HepG2 (cell line): ENCODE measurements around the gene VCAN. TPM values are rescaled to one million over a fixed set of nuclear protein-coding genes. Genes with fewer than 3 reads are reported as not detected.

ENCODE experiments used
- ATAC-seq: fragments of 200-7000 bp; cut with Tn5 transposase; 3 replicates; pipeline ENCODE4 v1.9.1; 2020; ENCODE audit warnings: mild to moderate bottlenecking, moderate library complexity
- BruUV-seq: library from RNA; stranded (reverse); fragments of 400-500 nt; replicated peaks from 2 replicates; lab custom pipeline; 2021; lab: Mats Ljungman, UMichigan
- CTCF ChIA-PET: fragments of 300-600 bp; formaldehyde crosslinking; extraction: SDS; loops from one replicate; lab custom pipeline; 2021; ENCODE audit warnings: low total read pairs, inconsistent platforms, low intra/inter-chr PET ratio; lab: Yijun Ruan, JAX
- POLR2A ChIA-PET: fragments of 350-600 bp; sonication (Branson Sonifier 250); formaldehyde crosslinking; loops from one replicate; lab custom pipeline; 2020; ENCODE audit warnings: antibody characterized with exemption, inconsistent platforms; lab: Yijun Ruan, JAX
- DNase-seq: peaks from one replicate; pipeline ENCODE4 v3.0.0-alpha.2; 2015; ENCODE audit warnings: low spot score
- FAIRE-seq: peaks from 3 replicates; lab custom pipeline; 2011; peaks lifted over from hg19 to GRCh38; lab: Jason Lieb, UNC
- H2AFZ ChIP-seq: one replicate; pipeline ENCODE4 v1.6.1; 2011; ENCODE audit warnings: low read length, inconsistent platforms
- H3K27ac ChIP-seq: fragments of 300-600 bp; 3 replicates; pipeline ENCODE4 v1.8.0; 2011; ENCODE audit warnings: mixed run types, mild to moderate bottlenecking, mixed read lengths, low read length, inconsistent platforms; ENCODE audit not compliant: insufficient read depth; ENCODE audit errors: extremely low read length
- H3K27me3 ChIP-seq, 2 experiments: fragments of 200-600 bp in 1 of 2; 2 replicates in 1 of 2; 3 replicates in 1 of 2; pipeline versions ENCODE4 v1.6.0 to v1.8.0; 2011; ENCODE audit warnings: low read length in 2 of 2, mild to moderate bottlenecking in 2 of 2, moderate library complexity in 2 of 2, inconsistent platforms in 1 of 2; ENCODE audit not compliant: insufficient read depth in 2 of 2, control insufficient read depth in 1 of 2
- H3K36me3 ChIP-seq, 2 experiments: fragments of 200-600 bp in 1 of 2; replicated peaks in 1 of 2; 2 replicates in 1 of 2; 3 replicates in 1 of 2; pipeline versions ENCODE4 v1.5.1 to v1.8.0; 2011; ENCODE audit warnings: low read length in 2 of 2, inconsistent platforms in 1 of 2; ENCODE audit not compliant: insufficient read depth in 2 of 2, control insufficient read depth in 1 of 2
- H3K4me1 ChIP-seq: 2 replicates; pipeline ENCODE4 v1.5.1; 2012; ENCODE audit warnings: low read length, inconsistent platforms; ENCODE audit not compliant: insufficient read depth
- H3K4me2 ChIP-seq: 2 replicates; pipeline ENCODE4 v1.6.0; 2011; ENCODE audit warnings: low read depth, low read length, inconsistent platforms
- H3K4me3 ChIP-seq, 3 experiments: fragments of 200-600 bp in 1 of 3; sonication (generic), shearing (Covaris generic) in 1 of 3; replicated peaks in 1 of 3; 2 replicates each; pipeline ENCODE4 v1.5.1; 2011 to 2016; ENCODE audit warnings: low read length in 3 of 3, inconsistent platforms in 2 of 3, low read depth in 2 of 3, mild to moderate bottlenecking in 2 of 3, control low read depth in 1 of 3, mixed read lengths in 1 of 3; ENCODE audit not compliant: insufficient read depth in 1 of 3
- H3K79me2 ChIP-seq: one replicate; pipeline ENCODE4 v1.6.1; 2011; ENCODE audit warnings: low read length, inconsistent platforms; ENCODE audit not compliant: insufficient read depth
- H3K9ac ChIP-seq: 2 replicates; pipeline ENCODE4 v1.6.0; 2011; ENCODE audit warnings: mild to moderate bottlenecking, low read depth, low read length, inconsistent platforms; ENCODE audit not compliant: insufficient read depth
- H3K9me3 ChIP-seq: 2 replicates; pipeline ENCODE4 v1.5.1; 2012; ENCODE audit warnings: mild to moderate bottlenecking, low read length
- H4K20me1 ChIP-seq: 2 replicates; pipeline ENCODE4 v1.6.0; 2011; ENCODE audit warnings: inconsistent platforms, mild to moderate bottlenecking, low read length, moderate library complexity; ENCODE audit not compliant: insufficient read depth
- CHD2 ChIP-seq: IDR thresholded peaks from 2 replicates; pipeline ENCODE4 v1.6.1; 2011; ENCODE audit warnings: low read depth, low read length, improper control_type of control experiment
- GPN1 ChIP-seq: sonication (generic); formaldehyde crosslinking; IDR thresholded peaks from 2 replicates; pipeline ENCODE4 v1.5.1; 2020; ENCODE audit warnings: missing genetic modification reagents, borderline replicate concordance
- HHEX ChIP-seq: IDR thresholded peaks from 2 replicates; pipeline ENCODE4 v1.6.1; 2016; ENCODE audit warnings: control low read depth
- KDM3A ChIP-seq: IDR thresholded peaks from 2 replicates; pipeline ENCODE4 v1.6.1; 2018; ENCODE audit warnings: low read depth, missing compliant biosample characterization
- MAFF ChIP-seq: IDR thresholded peaks from 2 replicates; pipeline ENCODE4 v1.6.1; 2011; ENCODE audit warnings: low read depth, low read length, improper control_type of control experiment
- MAFK ChIP-seq, 2 experiments: IDR thresholded peaks in 1 of 2; conservative IDR thresholded peaks in 1 of 2; 2 replicates each; pipeline ENCODE4 v1.6.1; 2011; ENCODE audit warnings: improper control_type of control experiment in 2 of 2, low read length in 2 of 2
- MAX ChIP-seq: IDR thresholded peaks from 2 replicates; pipeline ENCODE4 v1.6.1; 2012; ENCODE audit warnings: inconsistent platforms
- MBD4 ChIP-seq: IDR thresholded peaks from 2 replicates; pipeline ENCODE4 v1.6.1; 2012; ENCODE audit warnings: low read length, inconsistent platforms, borderline replicate concordance
- RELA ChIP-seq: sonication (generic); formaldehyde crosslinking; IDR thresholded peaks from 2 replicates; pipeline ENCODE4 v1.4.0; 2020; ENCODE audit warnings: missing genetic modification reagents
- ZFP36L2 ChIP-seq: sonication (generic); formaldehyde crosslinking; IDR thresholded peaks from 2 replicates; pipeline ENCODE4 v1.4.0; 2020; ENCODE audit warnings: missing genetic modification reagents
- ZNF20 ChIP-seq: sonication (generic); formaldehyde crosslinking; IDR thresholded peaks from 2 replicates; pipeline ENCODE4 v1.4.0; 2020; ENCODE audit warnings: mild to moderate bottlenecking, moderate library complexity, missing genetic modification reagents
- ZNF276 ChIP-seq: sonication (generic); formaldehyde crosslinking; IDR thresholded peaks from 2 replicates; pipeline ENCODE4 v1.4.0; 2020; ENCODE audit warnings: mild to moderate bottlenecking, low read depth, missing genetic modification reagents
- ZNF446 ChIP-seq: sonication (generic); formaldehyde crosslinking; IDR thresholded peaks from 2 replicates; pipeline ENCODE4 v1.5.0; 2020; ENCODE audit warnings: mild to moderate bottlenecking, missing genetic modification reagents
- ZSCAN30 ChIP-seq: sonication (generic); formaldehyde crosslinking; IDR thresholded peaks from 2 replicates; pipeline ENCODE4 v1.5.0; 2020; ENCODE audit warnings: mild to moderate bottlenecking, missing genetic modification reagents
- WGBS: methylation state at CpG from one replicate; pipeline ENCODE4 v1.1.6; 2017; ENCODE audit warnings: low lambda C conversion rate; 5-methylcytosine and 5-hydroxymethylcytosine counted together
- in situ Hi-C: cut with HindIII; loops from 2 replicates; pipeline ENCODE4 v1.10.0; 2017; ENCODE audit warnings: low pct_unique_long_range_greater_than_20kb; ENCODE audit not compliant: extremely low pct_ligation_motif_present
- intact Hi-C: fragments of 100-400 bp; cut with micrococcal nuclease; formaldehyde crosslinking; loops from one replicate; pipeline ENCODE4 v1.10.0; 2022; ENCODE audit not compliant: unreplicated experiment
- polyA plus RNA-seq, 8 experiments: library from polyadenylated mRNA; depleted of rRNA in 3 of 8; stranded (reverse) in 7 of 8; unstranded in 1 of 8; fragments of >200 nt; fragmentation: Illumina TruSeq in 4 of 8; extraction: Trizol in 4 of 8; gene quantifications; 2 replicates each; pipeline versions ENCODE4 v1.2.1 to v1.2.3, GENCODE V29; 2011 to 2016; ENCODE audit warnings: low read depth in 4 of 8, missing spikeins in 1 of 8, mixed read lengths in 1 of 8; ENCODE audit not compliant: insufficient read depth in 1 of 8
- total RNA-seq, 5 experiments: library from RNA; depleted of rRNA; stranded (reverse); fragments of >200 nt; fragmentation: Illumina TruSeq; extraction: Trizol; gene quantifications; 2 replicates each; pipeline ENCODE4 v1.2.3, GENCODE V29; 2016; ENCODE audit warnings: low read depth in 1 of 5

Gene VCAN
- total and polyA plus RNA-seq, 2 of the 13 experiments (the other 11 are each of a cell fraction or from before 2014, with no cell fraction given) = 1.2 to 3.5 TPM

DNA sequence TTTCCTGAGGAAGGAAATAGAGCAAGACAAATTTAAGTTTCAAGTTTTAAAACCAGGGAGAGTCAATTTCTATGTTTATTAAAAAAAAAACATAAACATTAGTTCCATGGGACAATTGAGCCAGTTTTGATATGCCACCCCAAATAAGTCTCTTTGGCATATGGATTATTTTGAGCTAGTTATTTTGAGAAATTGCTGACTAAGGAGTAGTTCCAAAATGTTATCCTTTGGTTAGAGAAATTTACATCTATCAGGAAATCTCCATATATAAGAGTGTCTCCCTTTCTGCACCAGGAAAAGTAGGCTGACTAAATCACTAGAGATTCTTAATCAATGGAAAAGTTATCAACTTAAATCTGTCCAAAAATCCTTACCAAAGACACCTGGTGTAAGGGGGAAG is 143.3 kb downstream of the VCAN start:
- ChIA-PET POLR2A (no interaction called here), CTCF (no interaction called here)
- Histone ChIP-seq H3K27me3 (no peaks in the 10 kb centered on the region), H3K27ac (no peak overlapping the region), H3K9me3 (peaks cover 35% of the 10 kb centered on the region), H2AFZ (no peak overlapping the region), H3K79me2 (no peaks in the 10 kb centered on the region), H3K4me2 (no peak overlapping the region), H3K36me3 (no peaks in the 10 kb centered on the region), H3K4me3 (no peak overlapping the region), H3K9ac (no peak overlapping the region), H3K4me1 (no peaks in the 10 kb centered on the region), H4K20me1 (no peaks in the 10 kb centered on the region)
- in situ Hi-C loops = no loop called here
- DNase-seq (no peak), ATAC-seq (no peak), FAIRE-seq (no peak)
- no TSS peak for BruUV-seq
- intact Hi-C loops = no loop called here
- TF ChIP-seq MAFK (conservative IDR thresholded peaks at IDR 0.05 in 1 of 2, IDR thresholded peaks at IDR 0.05 in 1 of 2; ENCODE audit: low read length in 2 of 2) = peak; percentile 74 to 92
- TF ChIP-seq MAFF = peak; percentile 85
- no peak for TF ChIP-seq ZFP36L2
- no peak for TF ChIP-seq ZNF20 (CRISPR knock-in tag)
- no peak for TF ChIP-seq ZSCAN30 (CRISPR knock-in tag)
- TF ChIP-seq CHD2 = no peak
- no peak for TF ChIP-seq ZNF446 (CRISPR knock-in tag)

GRCh38 chr5:83628360-83628759 is 156.8 kb downstream of the VCAN start:
- TF ChIP-seq MBD4 = no peak
- TF ChIP-seq MAX = no peak
- no peak for TF ChIP-seq HHEX
- TF ChIP-seq KDM3A (CRISPR knock-in tag) = no peak
- no peak for TF ChIP-seq RELA (CRISPR knock-in tag)
- no peak for TF ChIP-seq GPN1
- TF ChIP-seq ZNF276 (CRISPR knock-in tag) = no peak
- Histone ChIP-seq H3K36me3 (no peaks in the 10 kb centered on the region), H3K27me3 (peaks cover 0 to 4% of the 10 kb centered on the region in 2 experiments; a peak in 1 of 5 replicates), H3K4me3 (no peak overlapping the region), H4K20me1 (no peaks in the 10 kb centered on the region), H3K9me3 (no peaks in the 10 kb centered on the region), H3K79me2 (no peaks in the 10 kb centered on the region), H3K4me1 (no peaks in the 10 kb centered on the region), H3K4me2 (no peak overlapping the region), H3K27ac (no peak overlapping the region), H2AFZ (no peak overlapping the region), H3K9ac (no peak overlapping the region)
- 0% methylated on average over 2 of the region's 2 CpGs for WGBS
- intact Hi-C loops = no loop called here
- ATAC-seq = no peak
- no peak for FAIRE-seq
- ChIA-PET CTCF (no interaction called here), POLR2A (no interaction called here)
- no TSS peak for BruUV-seq
- in situ Hi-C loops = no loop called here
- DNase-seq = no peak
